Stimulated activated CD4-positive, alpha-beta T cell treated with anti-CD3 and anti-CD28 coated beads, Interleukin-1b, Interleukin-23, amount 100 ng/mL, for 1 hour (primary cell): Measurements from ENCODE around the gene TEKT3.

Experiments used
- DNase-seq, 2 donors: peaks; one replicate each; pipeline ENCODE4 v3.0.0-alpha.2; 2020; ENCODE audit warnings: low read depth in 2 of 2

TEKT3 gene

GRCh38 chr17:15266325-15267125, 74.9 kb downstream of the TEKT3 start:
- no peak for DNase-seq

GRCh38 chr17:15265131-15265530, 76.3 kb downstream of the TEKT3 start, which contains the start of gene PMP22:
PMP22 (minus strand) TSS chr17:15265326; CDS start chr17:15260727, 4,599 bp downstream.
- DNase-seq = no peak

DNA sequence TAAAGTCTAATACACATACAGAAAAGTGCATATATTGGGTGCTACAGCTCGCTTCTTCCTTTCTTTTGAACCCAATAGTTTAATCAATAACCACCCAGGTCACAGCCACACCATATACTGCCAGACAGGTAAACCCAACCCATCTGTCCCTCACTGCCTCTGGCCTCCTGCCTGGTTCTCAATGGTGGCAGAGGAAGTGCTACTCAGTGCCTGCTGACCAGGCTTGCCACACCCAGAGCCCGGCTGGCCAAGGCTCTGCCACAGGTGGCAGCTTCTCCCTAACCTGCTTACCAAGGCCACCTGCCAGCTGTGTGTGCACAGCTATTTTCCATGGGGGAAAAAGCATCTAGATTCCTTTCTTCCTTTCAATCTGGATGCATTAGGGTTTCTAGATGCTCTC, 76.9 kb downstream of the TEKT3 start:
- DNase-seq = no peak

DNA sequence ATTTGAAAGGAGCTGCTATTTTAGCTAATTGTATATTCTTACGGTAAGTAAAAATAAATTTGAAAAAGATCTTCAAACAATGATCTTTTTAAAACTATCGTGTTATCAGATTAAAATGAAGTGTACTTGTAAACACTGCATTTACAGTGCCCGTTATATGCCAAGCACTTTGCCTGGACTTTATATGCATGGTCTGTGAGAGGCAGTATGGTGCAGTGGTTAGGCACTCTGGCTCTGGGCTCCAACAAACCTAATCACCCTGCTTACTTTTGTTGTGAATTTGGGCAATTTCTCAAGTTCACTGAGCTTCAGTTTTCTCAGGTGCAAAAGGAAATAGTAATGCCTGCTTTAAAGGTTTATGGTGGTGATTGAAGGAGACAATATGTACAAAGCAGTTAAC, 77.7 kb downstream of the TEKT3 start:
- no peak for DNase-seq

DNA sequence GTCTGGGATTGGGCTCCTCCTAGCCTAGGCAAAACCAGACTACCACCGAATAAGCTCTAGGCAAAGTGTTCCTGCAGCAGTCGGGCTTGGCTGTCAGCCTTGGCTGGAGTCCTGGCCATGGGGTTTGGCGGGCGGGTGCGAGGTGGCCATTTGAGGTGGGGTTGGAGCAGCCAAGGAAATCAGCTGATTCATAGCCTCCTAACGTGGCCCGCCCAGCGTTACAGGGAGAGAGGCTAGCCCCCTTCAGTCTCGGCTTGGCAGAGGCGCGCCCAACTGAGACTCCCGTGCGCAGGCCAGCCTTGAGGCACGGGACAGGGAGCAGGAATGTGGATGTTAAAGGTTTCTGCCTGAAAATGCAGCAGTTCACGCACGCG, 78.2 kb downstream of the TEKT3 start:
- no peak for DNase-seq

- no peak for DNase-seq
Observed at GRCh38 chr17:15262291-15263205, 78.8 kb downstream of the TEKT3 start.

DNA sequence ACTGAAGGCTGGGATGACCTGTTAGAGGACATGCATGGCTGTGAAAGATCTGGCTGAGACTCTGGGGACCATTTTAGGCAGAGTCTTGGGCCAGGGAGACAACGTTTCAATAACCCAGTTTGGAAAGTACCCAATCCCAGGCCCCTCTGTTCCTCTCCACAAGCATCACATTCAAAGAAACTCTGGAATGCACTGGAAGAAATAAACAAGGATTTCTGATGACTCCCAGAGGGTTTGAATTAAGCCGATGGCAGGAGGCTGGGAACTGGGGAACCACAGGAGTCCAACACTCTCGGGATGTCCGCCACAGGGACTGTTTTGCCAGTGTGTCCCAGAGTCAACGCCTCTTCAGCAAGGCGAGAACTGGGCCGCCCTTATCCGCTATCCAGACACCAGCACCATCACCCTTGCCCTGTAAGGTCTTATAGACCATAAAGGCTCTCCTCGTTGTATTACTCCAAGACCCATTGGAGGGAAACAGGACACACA, 79.6 kb downstream of the TEKT3 start:
- no peak for DNase-seq

DNA sequence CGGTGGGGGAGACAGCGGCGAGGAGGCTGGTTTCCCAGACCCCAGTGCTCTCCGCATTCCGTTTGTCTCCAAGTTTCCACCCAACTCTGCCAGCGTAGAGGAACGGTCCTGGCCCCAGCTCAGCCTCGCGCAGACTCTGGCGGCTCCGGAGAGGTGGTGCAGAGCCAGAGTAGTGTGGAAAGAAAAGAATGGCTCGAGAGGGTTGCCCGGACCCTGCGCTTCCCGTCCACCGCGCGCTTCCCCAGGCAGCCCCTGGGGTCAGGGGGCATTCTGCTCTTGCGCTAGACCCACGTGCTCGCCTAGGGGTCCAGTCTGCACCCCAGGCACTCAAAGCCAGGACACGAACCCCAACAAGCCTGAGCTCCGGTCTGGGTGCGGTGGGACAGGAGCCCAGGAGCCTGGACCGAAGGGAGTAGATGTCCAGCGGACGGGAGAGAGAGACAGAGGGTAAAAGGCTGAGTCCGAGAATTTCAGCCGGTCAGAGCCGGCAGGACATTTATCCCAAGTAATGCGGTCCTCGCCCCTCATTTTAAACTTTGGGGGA, 80.1 kb downstream of the TEKT3 start:
- DNase-seq = no peak

- DNase-seq = peak in 1 of 2 donors; percentile 5
Observed at GRCh38 chr17:15260376-15261257, 80.8 kb downstream of the TEKT3 start.

DNA sequence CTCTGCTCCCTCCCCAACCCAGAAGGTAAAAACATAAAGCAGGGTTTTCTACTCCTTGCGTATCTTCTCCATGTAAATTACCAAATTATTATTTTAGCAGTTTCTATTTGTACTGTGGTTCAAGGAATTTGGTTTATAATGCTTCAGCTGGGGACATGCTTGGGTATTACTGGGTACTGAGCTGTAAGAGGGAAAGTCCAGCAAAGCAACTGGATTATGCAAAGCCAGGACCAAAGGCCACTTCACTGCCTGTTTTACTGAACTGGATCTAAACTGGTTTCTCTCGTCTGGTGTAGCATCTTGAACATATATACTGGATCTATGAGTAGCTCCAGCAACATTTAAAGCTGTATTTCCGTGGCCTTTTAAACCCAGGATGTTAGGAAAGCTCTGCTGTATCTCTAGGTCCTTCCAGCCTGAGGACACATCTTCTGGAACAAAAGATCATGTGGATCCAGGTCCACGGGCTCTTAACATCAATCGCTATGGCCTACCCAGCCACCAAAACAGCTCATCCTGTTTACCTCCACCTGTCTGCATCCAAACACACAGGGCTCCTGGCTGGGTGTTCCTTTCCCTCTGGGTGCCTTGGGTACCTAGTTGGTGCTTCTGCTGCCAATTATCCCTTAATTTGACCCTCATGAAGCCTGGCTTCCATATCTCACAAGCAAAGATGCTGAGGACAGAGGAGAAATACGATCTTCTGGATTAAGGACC, 83.4 kb downstream of the TEKT3 start:
- no peak for DNase-seq

- DNase-seq = peak in 1 of 2 donors; percentile 25
Observed at GRCh38 chr17:15257258-15257788, 84.1 kb downstream of the TEKT3 start.

- DNase-seq = no peak
Observed at GRCh38 chr17:15256689-15257088, 84.7 kb downstream of the TEKT3 start.

GRCh38 chr17:15255713-15256454, 85.5 kb downstream of the TEKT3 start:
- DNase-seq = no peak
